ENCODE data around the gene TGFBRAP1.

The TGFBRAP1 gene

GRCh38 chr2:105244451-105244850 is 85.1 kb downstream of the TGFBRAP1 start:
- Histone ChIP-seq H3K27ac (ENCODE audit: low read length, poor library complexity, severe bottlenecking) (no peak overlapping the region), H3K4me3 (ENCODE audit: insufficient read depth in 1 of 2, low read depth in 1 of 2, low read length in 2 of 2) (no peak overlapping the region), H3K27me3 (ENCODE audit: control insufficient read depth in 1 of 2, insufficient read depth in 1 of 2, low read length in 2 of 2) (no peaks in the 10 kb centered on the region), H2AK5ac (ENCODE audit: low read length, severe bottlenecking) (peak overlapping the region; percentile 98), H3K79me1 (replicated peaks; ENCODE audit: low read length, poor library complexity, severe bottlenecking) (no peaks in the 10 kb centered on the region), H3K23ac (ENCODE audit: low read length in 2 of 2) (no peak overlapping the region), H3K4me2 (ENCODE audit: low read length, poor library complexity, severe bottlenecking) (no peak overlapping the region), H2BK12ac (ENCODE audit: low read length in 2 of 2) (no peak overlapping the region), H3K18ac (ENCODE audit: low read depth in 1 of 2, low read length in 2 of 2) (no peak overlapping the region), H4K8ac (ENCODE audit: low read length) (no peak overlapping the region), H2BK15ac (ENCODE audit: low read depth, poor library complexity, severe bottlenecking) (no peak overlapping the region), H4K91ac (ENCODE audit: low read length) (no peak overlapping the region), H2BK5ac (ENCODE audit: low read depth, low read length, poor library complexity, severe bottlenecking) (no peak overlapping the region), H3K4ac (ENCODE audit: low read depth in 1 of 2, low read length in 2 of 2) (no peak overlapping the region), H3K9ac (ENCODE audit: low read length) (no peak overlapping the region), H2BK120ac (ENCODE audit: low read depth, low read length) (no peak overlapping the region), H3K4me1 (ENCODE audit: control insufficient read depth, insufficient read depth, low read depth, low read length) (peaks cover 10% of the 10 kb centered on the region), H3K9me3 (ENCODE audit: control insufficient read depth, low read length) (no peaks in the 10 kb centered on the region), H3K36me3 (ENCODE audit: control insufficient read depth in 1 of 2, insufficient read depth in 2 of 2, low read depth in 1 of 2, low read length in 2 of 2) (peaks cover 0 to 9% of the 10 kb centered on the region in 2 experiments), H2AFZ (ENCODE audit: low read depth, low read length) (no peak overlapping the region), H3K14ac (ENCODE audit: low read length in 2 of 2) (no peak overlapping the region)
- WGBS = 92% methylated on average over 1 of the region's 3 CpGs
- no peak for DNase-seq

DNA sequence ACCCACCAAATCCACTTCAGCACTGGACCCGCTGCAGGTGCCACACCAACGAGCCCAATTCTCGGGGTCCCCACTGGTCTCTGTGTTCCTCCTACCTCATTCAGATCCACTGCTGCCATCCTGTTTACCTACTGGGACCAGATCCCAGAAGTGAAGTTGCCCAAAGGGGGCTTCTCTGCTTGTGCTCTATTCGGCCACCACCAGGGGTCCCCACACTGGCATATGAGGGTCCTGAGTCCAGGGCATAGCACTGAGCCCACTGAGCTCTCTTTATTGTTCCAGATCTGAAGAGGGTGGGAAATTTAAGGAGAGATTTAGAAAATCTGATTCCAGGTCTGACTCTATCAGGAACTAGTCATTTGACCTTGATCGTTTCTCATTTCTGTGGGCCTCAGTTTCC is 85.6 kb downstream of the TGFBRAP1 start:
- Histone ChIP-seq H3K4ac (ENCODE audit: low read depth in 1 of 2, low read length in 2 of 2) (no peak overlapping the region), H3K4me2 (ENCODE audit: low read length, poor library complexity, severe bottlenecking) (no peak overlapping the region), H3K23ac (ENCODE audit: low read length in 2 of 2) (no peak overlapping the region), H3K9ac (ENCODE audit: low read length) (no peak overlapping the region), H2BK120ac (ENCODE audit: low read depth, low read length) (no peak overlapping the region), H3K4me3 (ENCODE audit: insufficient read depth in 1 of 2, low read depth in 1 of 2, low read length in 2 of 2) (no peak overlapping the region), H3K79me1 (replicated peaks; ENCODE audit: low read length, poor library complexity, severe bottlenecking) (no peaks in the 10 kb centered on the region), H4K8ac (ENCODE audit: low read length) (no peak overlapping the region), H3K27me3 (ENCODE audit: control insufficient read depth in 1 of 2, insufficient read depth in 1 of 2, low read length in 2 of 2) (no peaks in the 10 kb centered on the region), H3K36me3 (ENCODE audit: control insufficient read depth in 1 of 2, insufficient read depth in 2 of 2, low read depth in 1 of 2, low read length in 2 of 2) (peaks cover 0 to 9% of the 10 kb centered on the region in 2 experiments), H2AK5ac (ENCODE audit: low read length, severe bottlenecking) (peak overlapping the region; percentile 97), H3K4me1 (ENCODE audit: control insufficient read depth, insufficient read depth, low read depth, low read length) (peaks cover 10% of the 10 kb centered on the region), H2BK12ac (ENCODE audit: low read length in 2 of 2) (no peak overlapping the region), H2AFZ (ENCODE audit: low read depth, low read length) (no peak overlapping the region), H3K18ac (ENCODE audit: low read depth in 1 of 2, low read length in 2 of 2) (no peak overlapping the region), H3K9me3 (ENCODE audit: control insufficient read depth, low read length) (no peaks in the 10 kb centered on the region), H3K14ac (ENCODE audit: low read length in 2 of 2) (no peak overlapping the region), H3K27ac (ENCODE audit: low read length, poor library complexity, severe bottlenecking) (no peak overlapping the region), H2BK5ac (ENCODE audit: low read depth, low read length, poor library complexity, severe bottlenecking) (no peak overlapping the region), H2BK15ac (ENCODE audit: low read depth, poor library complexity, severe bottlenecking) (no peak overlapping the region), H4K91ac (ENCODE audit: low read length) (no peak overlapping the region)
- DNase-seq = no peak
- WGBS = 42% methylated on average over 4 of the region's 5 CpGs

GRCh38 chr2:105242286-105242993 is 87.1 kb downstream of the TGFBRAP1 start:
- no peak overlapping the region for H3K18ac ChIP-seq (ENCODE audit: low read depth in 1 of 2, low read length in 2 of 2)
- no peaks in the 10 kb centered on the region for H3K79me1 ChIP-seq (replicated peaks; ENCODE audit: low read length, poor library complexity, severe bottlenecking)
- H4K8ac ChIP-seq (ENCODE audit: low read length) = no peak overlapping the region
- no peak overlapping the region for H2BK12ac ChIP-seq (ENCODE audit: low read length in 2 of 2)
- no peak overlapping the region for H4K91ac ChIP-seq (ENCODE audit: low read length)
- H3K27me3 ChIP-seq (ENCODE audit: control insufficient read depth in 1 of 2, insufficient read depth in 1 of 2, low read length in 2 of 2) = no peaks in the 10 kb centered on the region
- H3K4ac ChIP-seq (ENCODE audit: low read depth in 1 of 2, low read length in 2 of 2) = no peak overlapping the region
- H2BK15ac ChIP-seq (ENCODE audit: low read depth, poor library complexity, severe bottlenecking) = no peak overlapping the region
- H3K4me3 ChIP-seq (ENCODE audit: insufficient read depth in 1 of 2, low read depth in 1 of 2, low read length in 2 of 2) = no peak overlapping the region
- no peak overlapping the region for H2AFZ ChIP-seq (ENCODE audit: low read depth, low read length)
- no peak overlapping the region for H2BK120ac ChIP-seq (ENCODE audit: low read depth, low read length)
- DNase-seq = no peak
- peaks cover 13% of the 10 kb centered on the region for H3K4me1 ChIP-seq (ENCODE audit: control insufficient read depth, insufficient read depth, low read depth, low read length)
- no peak overlapping the region for H3K14ac ChIP-seq (ENCODE audit: low read length in 2 of 2)
- 96% methylated on average over 50 of the region's 50 CpGs for WGBS
- H2BK5ac ChIP-seq (ENCODE audit: low read depth, low read length, poor library complexity, severe bottlenecking) = peak overlapping the region; percentile 92
- no peak overlapping the region for H3K4me2 ChIP-seq (ENCODE audit: low read length, poor library complexity, severe bottlenecking)
- no peaks in the 10 kb centered on the region for H3K9me3 ChIP-seq (ENCODE audit: control insufficient read depth, low read length)
- H3K27ac ChIP-seq (ENCODE audit: low read length, poor library complexity, severe bottlenecking) = no peak overlapping the region
- H3K9ac ChIP-seq (ENCODE audit: low read length) = no peak overlapping the region
- H2AK5ac ChIP-seq (ENCODE audit: low read length, severe bottlenecking) = peak overlapping the region; percentile 97
- no peak overlapping the region for H3K23ac ChIP-seq (ENCODE audit: low read length in 2 of 2)
- peaks cover 0 to 9% of the 10 kb centered on the region in 2 experiments for H3K36me3 ChIP-seq (ENCODE audit: control insufficient read depth in 1 of 2, insufficient read depth in 2 of 2, low read depth in 1 of 2, low read length in 2 of 2)

GRCh38 chr2:105241443-105241842 is 88.1 kb downstream of the TGFBRAP1 start, which contains the start of gene GPR45:
TSS of gene GPR45 (plus strand) at chr2:105241743. CDS start at chr2:105241859, 116 bp downstream.
- WGBS = 92% methylated on average over 10 of the region's 10 CpGs

More at GRCh38 chr2:105241443-105241842, 88.1 kb downstream of the TGFBRAP1 start, which contains the start of gene GPR45:
- DNase-seq = no peak
- peaks cover 0 to 5% of the 10 kb centered on the region in 2 experiments for H3K27me3 ChIP-seq (ENCODE audit: control insufficient read depth in 1 of 2, insufficient read depth in 1 of 2, low read length in 2 of 2)
- H3K14ac ChIP-seq (ENCODE audit: low read length in 2 of 2) = no peak within 1 kb of the TSS
- H2BK15ac ChIP-seq (ENCODE audit: low read depth, poor library complexity, severe bottlenecking) = no peak within 1 kb of the TSS
- peaks cover 0 to 9% of the 10 kb centered on the region in 2 experiments for H3K36me3 ChIP-seq (ENCODE audit: control insufficient read depth in 1 of 2, insufficient read depth in 2 of 2, low read depth in 1 of 2, low read length in 2 of 2)
- peak within 1 kb of the TSS; percentile 96 for H3K27ac ChIP-seq (ENCODE audit: low read length, poor library complexity, severe bottlenecking)
- H2BK12ac ChIP-seq (ENCODE audit: low read length in 2 of 2) = no peak within 1 kb of the TSS
- H3K79me1 ChIP-seq (replicated peaks; ENCODE audit: low read length, poor library complexity, severe bottlenecking) = no peaks in the 10 kb centered on the region
- H3K23ac ChIP-seq (ENCODE audit: low read length in 2 of 2) = no peak within 1 kb of the TSS
- peak within 1 kb of the TSS; percentile 94 for H2BK5ac ChIP-seq (ENCODE audit: low read depth, low read length, poor library complexity, severe bottlenecking)
- H3K4ac ChIP-seq (ENCODE audit: low read depth in 1 of 2, low read length in 2 of 2) = no peak within 1 kb of the TSS
- no peak within 1 kb of the TSS for H3K4me2 ChIP-seq (ENCODE audit: low read length, poor library complexity, severe bottlenecking)
- peak within 1 kb of the TSS in 1 of 2 experiments; percentile 5 for H3K4me3 ChIP-seq (ENCODE audit: insufficient read depth in 1 of 2, low read depth in 1 of 2, low read length in 2 of 2)
- H2BK120ac ChIP-seq (ENCODE audit: low read depth, low read length) = no peak within 1 kb of the TSS
- H3K4me1 ChIP-seq (ENCODE audit: control insufficient read depth, insufficient read depth, low read depth, low read length) = peaks cover 13% of the 10 kb centered on the region
- H3K9ac ChIP-seq (ENCODE audit: low read length) = no peak within 1 kb of the TSS
- no peak within 1 kb of the TSS for H4K8ac ChIP-seq (ENCODE audit: low read length)
- H4K91ac ChIP-seq (ENCODE audit: low read length) = no peak within 1 kb of the TSS
- no peaks in the 10 kb centered on the region for H3K9me3 ChIP-seq (ENCODE audit: control insufficient read depth, low read length)
- H3K18ac ChIP-seq (ENCODE audit: low read depth in 1 of 2, low read length in 2 of 2) = no peak within 1 kb of the TSS
- H2AK5ac ChIP-seq (ENCODE audit: low read length, severe bottlenecking) = peak within 1 kb of the TSS; percentile 97
- no peak within 1 kb of the TSS for H2AFZ ChIP-seq (ENCODE audit: low read depth, low read length)

Measured in mesenchymal stem cell (in vitro differentiated cells and primary cell).